Embryonic facial prominence (tissue), 1 donor: ENCODE data around the gene PXMP4.

Experiments
- DNase-seq: peaks from one replicate; pipeline ENCODE4 v3.0.0-alpha.2; 2016; ENCODE audit errors: extremely low spot score

The PXMP4 gene

GRCh38 chr20:33670715-33671499, 49.2 kb downstream of the PXMP4 start:
- no peak for DNase-seq

GRCh38 chr20:33669873-33670640, 50.1 kb downstream of the PXMP4 start:
- no peak for DNase-seq

GRCh38 chr20:33669224-33669623, 50.9 kb downstream of the PXMP4 start:
- DNase-seq, result no peak

DNA sequence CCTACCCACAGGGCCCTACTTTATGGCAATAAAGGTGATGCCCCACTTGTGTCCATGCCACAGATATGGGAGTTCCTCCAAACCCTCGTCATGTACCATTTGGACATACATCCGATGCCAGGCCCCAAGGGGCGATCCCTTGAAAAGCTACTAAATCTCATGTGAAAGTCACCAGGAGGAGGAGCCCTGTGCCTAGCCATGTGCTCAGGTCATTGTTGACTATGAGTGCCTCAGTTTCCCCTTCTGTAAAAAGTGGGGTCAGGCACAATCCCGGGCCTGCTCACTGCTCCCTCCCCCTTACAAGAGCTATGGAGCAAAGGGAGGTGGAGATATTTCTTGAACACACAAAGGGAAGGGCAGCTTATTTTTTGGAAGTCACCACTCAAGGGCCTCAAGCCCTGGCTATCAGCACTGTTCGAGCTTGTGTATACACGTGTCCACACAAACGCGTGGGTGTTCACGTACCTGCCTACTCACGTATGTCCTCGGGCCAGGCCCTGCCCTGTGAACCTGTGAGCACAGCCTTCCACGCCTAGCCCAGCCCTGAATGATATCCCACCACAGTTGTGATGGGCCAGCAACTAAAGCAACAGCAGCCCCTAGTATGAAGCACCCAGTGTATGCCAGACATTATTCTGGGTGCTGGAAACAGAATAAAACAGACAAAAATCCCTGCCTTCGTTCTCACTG, 51.5 kb downstream of the PXMP4 start:
- no peak for DNase-seq

GRCh38 chr20:33667676-33668465, 52.2 kb downstream of the PXMP4 start:
- no peak for DNase-seq

DNA sequence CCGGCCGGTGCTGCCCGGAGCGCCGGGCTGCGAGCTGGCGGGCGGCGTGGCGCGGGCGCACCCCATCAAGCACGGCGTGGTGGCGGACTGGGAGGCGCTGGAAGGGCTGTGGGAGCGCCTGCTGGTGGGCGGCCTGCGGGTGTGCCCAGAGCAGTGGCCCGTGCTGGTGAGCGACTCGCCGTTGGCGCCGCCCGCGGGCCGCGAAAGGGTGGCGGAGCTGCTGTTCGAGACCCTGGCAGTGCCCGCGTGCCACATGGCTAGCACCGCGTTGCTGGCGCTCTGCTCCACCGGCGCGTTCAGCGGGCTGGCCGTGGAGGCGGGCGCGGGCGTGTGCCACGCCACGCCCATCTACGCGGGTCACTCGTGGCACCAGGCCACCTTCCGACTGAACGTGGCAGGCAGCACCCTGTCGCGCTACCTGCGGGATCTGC, 52.9 kb downstream of the PXMP4 start:
- DNase-seq, result no peak

GRCh38 chr20:33666293-33667244, 53.5 kb downstream of the PXMP4 start, which contains the start of gene ACTL10:
ACTL10 (plus strand) TSS chr20:33666943; CDS start chr20:33667498, 555 bp downstream.
- DNase-seq, result peak; percentile 70

DNA sequence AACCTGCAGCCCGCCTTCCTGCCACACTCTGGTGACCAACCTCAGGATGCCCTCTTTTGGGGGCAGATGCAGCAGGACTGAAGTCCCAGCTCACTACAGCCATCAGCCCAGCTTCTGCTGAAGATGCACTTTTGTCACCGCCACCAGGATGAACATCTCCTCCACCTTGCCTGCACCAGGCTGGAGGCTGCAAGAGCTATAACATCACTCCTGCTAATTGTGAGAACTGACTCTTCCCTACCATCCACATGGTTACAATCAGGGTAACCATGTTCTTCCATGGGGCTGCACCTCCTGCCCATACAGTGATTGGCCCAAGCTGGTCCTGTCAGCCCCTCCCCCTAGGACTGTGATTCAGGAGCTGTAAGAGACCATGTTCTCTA, 55.4 kb downstream of the PXMP4 start:
- no peak for DNase-seq

DNA sequence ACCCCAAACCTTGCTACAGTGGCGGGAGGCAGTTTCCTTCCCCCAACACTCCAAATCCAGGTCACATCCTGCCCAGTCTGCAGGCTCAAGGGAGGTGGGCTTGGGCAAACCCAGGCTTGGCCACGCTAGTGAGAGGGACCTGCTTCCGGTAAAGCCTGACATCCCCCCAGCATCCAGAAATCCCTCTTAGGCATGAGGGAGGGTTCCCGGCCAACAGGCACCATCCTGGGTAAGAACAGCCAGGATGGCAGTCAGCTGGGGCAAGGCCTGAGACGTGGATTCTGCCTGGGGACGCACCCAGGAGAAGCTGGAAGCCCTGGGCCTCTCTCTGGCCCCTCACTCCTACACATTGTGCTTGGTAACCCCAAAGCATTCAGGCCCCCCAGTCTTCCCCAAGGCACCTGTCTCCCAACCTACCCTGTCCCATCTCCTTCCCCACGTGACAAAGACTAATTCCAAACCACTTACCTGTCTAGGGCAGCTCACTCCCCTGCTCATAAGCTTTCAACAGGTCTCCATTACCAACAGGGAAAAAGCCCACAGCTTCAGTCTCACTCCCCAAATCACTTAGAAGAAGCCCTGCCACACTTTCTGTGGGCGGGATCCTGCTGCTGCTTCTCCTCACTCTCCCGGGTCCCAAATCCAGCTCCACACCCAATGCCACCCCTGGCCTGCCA, 55.9 kb downstream of the PXMP4 start:
- DNase-seq, result no peak

- no peak for DNase-seq
These were observed 56.7 kb downstream of the PXMP4 start for GRCh38 chr20:33663161-33664084.

GRCh38 chr20:33662172-33662571, 57.9 kb downstream of the PXMP4 start, which contains the start of gene C20orf144:
C20orf144 (plus strand) TSS chr20:33662327; CDS start chr20:33662346, 19 bp downstream.
- DNase-seq, result no peak

- no peak for DNase-seq
These were observed 59.4 kb downstream of the PXMP4 start for GRCh38 chr20:33660685-33661058.

DNA sequence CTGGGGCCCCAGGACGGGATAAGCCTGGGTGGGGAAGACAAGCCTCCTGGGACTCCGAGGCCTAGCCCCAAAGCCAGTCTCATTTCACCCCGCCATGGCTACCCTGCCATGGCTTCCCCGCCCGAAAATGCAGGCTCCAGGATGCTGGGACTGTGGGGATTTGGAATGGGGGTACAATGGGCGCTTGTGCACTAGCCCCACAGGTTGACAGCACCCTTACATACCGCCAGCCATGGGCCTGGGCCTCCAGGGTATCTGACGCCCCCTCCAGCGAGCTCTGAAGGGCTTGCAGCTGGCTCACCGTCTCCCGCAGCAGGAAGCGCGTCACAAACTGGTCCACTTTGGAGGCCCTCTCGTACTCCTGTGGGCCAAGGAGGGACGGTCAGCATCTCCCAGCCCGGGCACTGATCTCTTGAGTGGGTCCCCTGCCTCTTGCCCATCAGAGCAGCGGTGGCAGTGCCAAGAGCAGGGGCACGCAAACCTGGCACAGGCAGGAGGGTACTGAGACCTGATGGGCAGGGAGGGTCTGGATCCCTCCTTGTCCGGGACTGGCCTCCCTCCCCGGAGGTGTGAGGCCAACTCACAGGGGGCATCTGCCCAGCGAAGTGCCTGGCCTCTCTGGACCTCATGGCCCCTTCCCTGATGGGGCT, 60.0 kb downstream of the PXMP4 start:
- no peak for DNase-seq

DNA sequence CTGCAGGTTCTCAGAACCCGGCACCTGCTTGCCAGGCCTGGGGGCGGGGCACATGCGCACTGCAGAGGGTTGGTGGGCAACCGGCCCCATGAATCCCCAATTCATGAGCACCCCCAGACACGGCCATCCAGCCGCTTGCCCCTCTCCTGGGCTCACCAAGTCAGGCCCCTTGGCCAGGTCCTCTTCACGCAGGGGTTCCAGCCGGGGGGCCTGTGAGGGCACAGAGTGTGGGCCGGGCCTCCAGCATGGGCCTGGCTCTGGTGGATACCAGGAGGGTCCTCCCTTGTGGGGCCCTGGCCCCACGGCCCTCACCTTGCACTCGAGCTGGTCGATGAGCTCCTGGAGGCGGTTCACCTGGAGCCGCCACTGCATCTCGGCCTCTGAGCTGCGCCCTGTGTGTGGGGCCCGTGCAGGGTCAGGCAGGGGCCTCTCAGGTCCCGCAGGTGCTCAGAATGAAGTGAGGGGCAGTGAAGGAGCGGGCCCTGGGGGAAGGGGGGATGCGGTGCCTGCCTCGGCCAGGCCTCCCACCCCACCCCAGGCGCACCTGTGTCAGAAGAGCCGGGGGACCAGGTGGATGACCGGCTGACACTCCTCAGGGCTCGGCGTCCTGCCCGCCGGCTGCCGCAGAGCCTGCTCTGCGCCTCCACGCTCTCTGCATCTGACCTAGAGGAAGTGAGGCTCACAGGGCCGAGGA, 60.6 kb downstream of the PXMP4 start:
- no peak for DNase-seq

DNA sequence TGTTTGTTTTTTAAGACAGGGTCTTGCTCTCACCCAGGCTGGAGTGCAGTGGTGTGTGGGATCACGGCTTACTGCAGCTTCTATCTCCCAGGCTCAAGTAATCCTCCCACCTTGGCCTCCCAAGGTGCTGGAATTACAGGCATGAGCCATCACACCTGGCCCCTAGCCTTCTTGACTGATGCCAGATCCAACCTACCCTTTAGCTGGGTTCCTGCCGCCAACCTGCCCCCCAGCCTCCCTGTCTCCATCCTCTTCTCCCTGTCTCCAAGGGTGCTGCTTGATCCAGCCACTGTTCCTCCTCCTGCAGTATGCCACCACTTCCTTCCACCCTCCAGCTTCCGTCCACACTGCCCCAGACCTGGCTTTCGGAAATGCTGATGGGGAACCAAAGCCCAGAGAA, 61.2 kb downstream of the PXMP4 start:
- no peak for DNase-seq

GRCh38 chr20:33658510-33658909, 61.6 kb downstream of the PXMP4 start:
- DNase-seq, result no peak

GRCh38 chr20:33657704-33658095, 62.4 kb downstream of the PXMP4 start:
- no peak for DNase-seq
